HG02571 (cell line): ENCODE results near the gene C6orf136.

Experiments
- ATAC-seq: cut with Tn5 transposase; IDR thresholded peaks from one replicate; pipeline ENCODE4 v1.9.1; 2021; ENCODE audit warnings: mild to moderate bottlenecking, moderate library complexity; ENCODE audit not compliant: unreplicated experiment

Gene C6orf136

GRCh38 chr6:30686009-30686907 is 39.3 kb downstream of the C6orf136 start, which contains the start of gene PPP1R18:
Gene PPP1R18, minus strand, starts transcription at chr6:30686645. Its CDS starts 627 bp downstream, at chr6:30686018.
- no peak for ATAC-seq

GRCh38 chr6:30686908-30687658 is 40.1 kb downstream of the C6orf136 start:
- peak; percentile 42 for ATAC-seq

DNA sequence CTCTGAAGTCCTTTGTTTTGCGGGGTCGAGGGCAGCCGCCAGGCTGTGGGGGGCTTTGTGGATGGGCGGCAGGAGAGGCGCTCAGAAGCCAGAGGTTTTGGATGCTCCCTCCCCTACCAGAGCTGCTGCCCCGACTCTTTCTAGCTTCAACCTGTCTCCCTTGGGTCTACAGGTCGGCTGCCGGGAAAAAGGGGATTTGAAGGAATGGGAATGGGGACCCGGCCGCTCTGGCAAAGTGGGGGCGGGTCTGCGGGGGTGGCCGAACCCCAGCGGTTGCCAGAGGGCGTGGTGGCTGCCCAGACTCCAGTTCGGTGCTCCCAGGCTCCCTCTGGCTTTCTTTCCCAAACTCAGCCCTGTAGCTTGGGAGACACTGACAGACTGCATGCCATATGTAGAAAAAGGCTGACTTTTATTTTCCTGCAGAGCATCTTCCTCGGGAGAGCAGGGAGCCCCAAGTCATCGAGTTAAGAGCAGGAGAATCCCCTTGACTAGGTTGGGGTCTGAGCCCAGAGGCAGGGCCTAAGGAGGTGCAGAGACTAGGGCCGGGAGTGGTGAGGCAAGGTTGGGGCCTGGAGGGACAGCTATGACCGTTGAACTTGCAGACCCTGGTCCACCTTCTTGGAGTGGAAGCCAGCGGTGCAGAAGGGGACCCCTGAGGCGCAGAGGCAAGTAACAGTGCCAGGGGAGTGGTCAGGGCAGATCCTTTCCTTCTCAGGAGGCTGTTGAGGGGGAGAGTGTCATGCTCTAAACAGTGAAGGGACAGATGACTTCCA is 40.9 kb downstream of the C6orf136 start:
- ATAC-seq = no peak

- no peak for ATAC-seq
These were observed 41.6 kb downstream of the C6orf136 start for GRCh38 chr6:30688569-30688968.

GRCh38 chr6:30689022-30689865 is 42.3 kb downstream of the C6orf136 start:
- no peak for ATAC-seq

- no peak for ATAC-seq
These were observed 43.1 kb downstream of the C6orf136 start for GRCh38 chr6:30689985-30690384.

GRCh38 chr6:30690403-30691207 is 43.7 kb downstream of the C6orf136 start, which contains the start of gene NRM:
Gene NRM, minus strand, starts transcription at chr6:30690984. Its CDS starts 10 bp downstream, at chr6:30690974.
- no peak for ATAC-seq

DNA sequence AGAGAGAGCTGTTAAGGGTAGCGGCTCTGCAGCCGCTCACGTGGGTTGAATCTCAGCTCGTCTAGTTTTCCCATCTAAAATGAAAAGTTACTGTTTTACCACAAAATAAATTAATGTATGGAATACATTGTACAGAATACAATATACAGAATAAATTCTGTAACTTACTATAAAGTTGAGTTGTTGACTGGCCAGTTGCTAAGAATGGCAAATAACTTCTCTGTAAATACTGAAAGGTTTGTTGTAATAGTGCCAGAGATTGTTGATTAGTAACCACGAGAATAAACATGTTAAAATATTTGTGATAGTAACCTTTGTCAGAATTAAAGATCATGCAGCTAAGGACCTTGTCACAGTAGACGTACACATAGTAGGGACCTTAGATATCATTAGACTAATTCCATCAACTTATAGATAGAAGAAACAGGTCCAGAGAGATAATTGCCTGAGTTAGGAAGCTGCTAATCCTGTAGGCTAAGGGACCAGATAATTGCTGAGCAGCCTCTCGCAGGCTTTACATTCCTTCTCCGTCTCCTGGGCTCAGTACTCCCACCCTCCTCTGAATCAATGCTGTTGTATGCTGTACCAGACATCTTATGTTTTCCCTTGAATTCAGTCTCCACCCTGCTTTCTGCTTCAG is 44.4 kb downstream of the C6orf136 start:
- ATAC-seq = no peak

DNA sequence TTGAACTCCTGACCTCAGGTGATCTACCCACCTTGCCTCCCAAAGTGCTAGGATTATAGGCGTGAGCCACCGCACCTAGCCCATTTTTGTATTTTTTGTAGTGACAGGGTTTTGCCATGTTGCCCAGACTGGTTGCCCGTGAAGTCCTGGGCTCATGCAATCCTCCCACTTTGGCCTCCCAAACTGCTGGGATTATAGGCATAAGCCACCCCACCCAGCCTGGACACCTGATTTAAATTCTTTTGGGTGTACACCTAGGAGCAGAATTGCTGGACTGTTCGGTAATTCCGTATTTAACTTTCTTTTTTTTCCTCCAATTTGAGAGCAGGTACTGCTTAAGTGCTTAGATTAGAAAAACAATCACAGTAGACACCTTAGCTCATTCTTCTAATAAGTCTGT is 49.5 kb downstream of the C6orf136 start:
- ATAC-seq = no peak

GRCh38 chr6:30700340-30700739 is 53.4 kb downstream of the C6orf136 start:
- ATAC-seq = no peak
